GM12891 (cell line): ENCODE measurements around the gene EHD1.
A peak's percentile ranks its signal among the peaks of the same experiment; 100 is the strongest.

Source experiments
- DNase-seq: peaks from one replicate; pipeline ENCODE4 v3.0.0; 2011; ENCODE audit warnings: low spot score; ENCODE audit not compliant: insufficient read length
- FAIRE-seq: peaks from 2 replicates; lab custom pipeline; 2011; peaks lifted over from hg19 to GRCh38; lab: Jason Lieb, UNC
- PAX5 ChIP-seq: IDR thresholded peaks from 2 replicates; pipeline ENCODE4 v1.6.1; 2011; ENCODE audit warnings: low read length, moderate library complexity, mild to moderate bottlenecking; ENCODE audit not compliant: insufficient read depth, severe bottlenecking
- POLR2A ChIP-seq: IDR thresholded peaks from 2 replicates; pipeline ENCODE4 v1.6.1; 2011; ENCODE audit warnings: low read depth, low read length, control low read depth
- POLR2AphosphoS5 ChIP-seq: IDR thresholded peaks from 2 replicates; pipeline ENCODE4 v1.6.1; 2011; ENCODE audit warnings: low read depth, low read length, control low read depth
- POU2F2 ChIP-seq: IDR thresholded peaks from 2 replicates; pipeline ENCODE4 v1.6.1; 2011; ENCODE audit warnings: low read depth, mild to moderate bottlenecking, control low read depth, low read length, moderate library complexity
- SPI1 ChIP-seq: IDR thresholded peaks from 2 replicates; pipeline ENCODE4 v1.6.1; 2011; ENCODE audit warnings: low read depth, low read length, control low read depth
- TAF1 ChIP-seq: IDR thresholded peaks from 2 replicates; pipeline ENCODE4 v1.6.1; 2011; ENCODE audit warnings: low read depth, low read length, control low read depth

The EHD1 gene

GRCh38 chr11:64918017-64918416 lies 39.6 kb upstream of the EHD1 start:
- FAIRE-seq (no peak), DNase-seq (no peak)
- TF ChIP-seq POU2F2 (no peak), PAX5 (peak; percentile 27), TAF1 (no peak)

GRCh38 chr11:64917663-64917995 lies 39.2 kb upstream of the EHD1 start:
- TF ChIP-seq PAX5 (no peak), SPI1 (no peak), POLR2A (no peak), POLR2AphosphoS5 (no peak), TAF1 (no peak)
- FAIRE-seq (no peak), DNase-seq (no peak)

- FAIRE-seq (peak; percentile 95), DNase-seq (peak; percentile 99)
- TF ChIP-seq POLR2A (peak; percentile 73), PAX5 (no peak), POLR2AphosphoS5 (peak; percentile 72), SPI1 (no peak), TAF1 (peak; percentile 82), POU2F2 (peak; percentile 64)
Observed at GRCh38 chr11:64916775-64917662, 38.6 kb upstream of the EHD1 start, which contains the start of gene ATG2A. Gene ATG2A (minus strand): TSS chr11:64917209. CDS start chr11:64917135, 74 bp downstream.

- FAIRE-seq (peak; percentile 87), DNase-seq (peak; percentile 63)
- 0 out of 2 replicates have a peak, but pooled peaks have one; percentile 10 for TF ChIP-seq SPI1
- no peak; the same call in 1 of the 2 replicates for TF ChIP-seq POU2F2
Observed at GRCh38 chr11:64916040-64916774, 37.8 kb upstream of the EHD1 start.

GRCh38 chr11:64915376-64915887 lies 37.0 kb upstream of the EHD1 start:
- no peak for DNase-seq
- peak; percentile 44 for TF ChIP-seq SPI1
- TF ChIP-seq TAF1 = no peak
- FAIRE-seq = no peak

DNA sequence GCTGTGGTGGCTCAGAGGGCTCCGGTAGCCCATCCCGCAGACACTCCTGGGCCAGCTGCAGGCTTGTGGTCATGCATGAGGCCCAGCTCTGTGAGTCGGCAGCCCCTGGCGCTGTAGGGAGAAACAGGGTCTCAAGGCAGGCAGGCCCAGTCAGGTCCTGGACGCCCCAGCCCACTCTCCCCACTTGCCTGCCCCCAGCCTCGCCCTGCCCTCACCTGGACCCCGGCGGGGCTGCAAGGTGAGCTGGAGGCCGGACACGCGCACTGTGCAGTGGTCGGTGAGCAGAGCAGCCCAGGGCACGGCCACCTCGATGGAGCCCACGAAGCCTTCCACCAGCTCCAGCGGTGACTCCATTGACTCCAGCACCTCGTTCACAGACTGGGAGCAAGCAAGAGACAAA lies 35.7 kb upstream of the EHD1 start:
- TF ChIP-seq POU2F2 (no peak), SPI1 (no peak), POLR2A (no peak)
- DNase-seq = no peak
- no peak for FAIRE-seq

DNA sequence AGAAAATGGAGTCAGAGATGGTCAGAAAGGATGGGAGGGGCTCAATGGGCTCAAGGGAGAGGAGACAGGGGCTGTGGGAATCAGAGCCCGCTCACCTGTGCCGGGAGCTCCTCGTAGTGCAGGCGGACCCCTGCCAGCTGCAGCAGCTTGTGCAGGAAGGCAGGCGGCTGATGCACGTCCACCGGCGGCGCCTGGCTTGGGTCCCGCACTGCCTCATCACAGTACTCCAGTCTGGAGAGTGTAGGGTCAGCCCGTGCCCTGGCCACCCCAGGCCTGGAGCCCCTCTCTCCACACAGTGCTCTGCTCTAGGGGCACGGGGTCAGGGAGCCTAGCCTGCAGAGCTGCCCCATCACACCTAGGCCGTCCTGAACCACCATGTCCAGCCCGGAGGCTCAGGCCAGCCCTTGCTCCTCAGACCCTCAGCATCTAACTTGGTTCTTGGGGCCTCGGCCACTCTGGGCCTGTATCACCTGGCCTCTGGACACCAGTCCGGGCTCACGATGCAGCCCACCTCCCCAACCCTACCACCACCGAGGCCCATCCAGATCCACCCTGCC lies 34.8 kb upstream of the EHD1 start:
- FAIRE-seq = no peak
- TF ChIP-seq POU2F2 (no peak), POLR2AphosphoS5 (no peak), SPI1 (no peak), TAF1 (no peak), PAX5 (no peak), POLR2A (no peak)
- no peak for DNase-seq

- DNase-seq = no peak
- FAIRE-seq = no peak
- TF ChIP-seq PAX5 (no peak), TAF1 (no peak), POU2F2 (no peak), SPI1 (no peak), POLR2AphosphoS5 (no peak), POLR2A (no peak)
Observed at GRCh38 chr11:64911689-64912088, 33.3 kb upstream of the EHD1 start.

GRCh38 chr11:64911142-64911541 lies 32.7 kb upstream of the EHD1 start:
- DNase-seq (no peak), FAIRE-seq (no peak)
- TF ChIP-seq TAF1 = no peak

- DNase-seq (no peak), FAIRE-seq (no peak)
Observed at GRCh38 chr11:64910451-64911093, 32.2 kb upstream of the EHD1 start.

More at GRCh38 chr11:64910451-64911093, 32.2 kb upstream of the EHD1 start:
- TF ChIP-seq POU2F2 (no peak), TAF1 (no peak), SPI1 (no peak), POLR2AphosphoS5 (no peak), PAX5 (no peak), POLR2A (no peak)
